ENCODE data around the gene ADGB.

ADGB gene

DNA sequence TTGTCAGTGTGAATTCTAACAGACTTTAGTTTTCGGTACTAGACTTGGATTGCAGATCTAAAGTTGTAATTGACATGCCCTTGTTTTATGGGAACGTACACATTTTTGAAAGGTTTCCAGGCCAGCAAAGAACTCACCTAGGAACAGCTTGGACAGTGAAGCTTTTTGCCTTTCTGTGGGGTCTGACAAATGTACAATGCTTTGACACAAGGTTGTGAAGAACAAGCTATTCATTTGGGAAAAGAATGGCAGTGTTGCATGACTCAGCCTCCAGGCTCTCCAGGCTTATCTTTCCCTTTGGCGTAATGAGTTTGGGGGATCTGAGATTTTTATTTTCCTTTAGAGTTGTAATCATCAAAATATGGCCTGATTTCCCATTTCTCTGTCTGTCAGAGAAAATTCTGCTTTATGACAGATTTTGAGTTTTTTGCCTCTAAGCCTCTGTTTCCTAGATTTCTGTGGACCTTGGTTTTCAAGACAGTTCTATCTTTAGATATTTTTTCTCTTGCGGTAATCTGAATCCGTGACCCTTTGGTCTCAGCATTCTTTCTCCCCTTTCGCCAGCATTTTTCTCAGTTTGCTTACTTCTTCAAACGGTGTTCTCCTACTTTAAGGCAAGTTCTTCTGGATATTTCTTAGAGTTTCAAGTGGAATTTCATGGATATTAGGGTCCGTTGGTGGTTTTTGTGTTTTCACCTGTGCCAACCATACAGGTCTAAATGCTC, 221.0 kb downstream of the ADGB start:
- H3K27me3 ChIP-seq (replicated peaks; ENCODE audit: insufficient read depth, low read length): no peaks in the 10 kb centered on the region
- no peaks in the 10 kb centered on the region for H3K36me3 ChIP-seq (replicated peaks; ENCODE audit: insufficient read depth, low read length)
- no peak overlapping the region for H3K9ac ChIP-seq (ENCODE audit: low read length)
- TF ChIP-seq, protein P1, sequence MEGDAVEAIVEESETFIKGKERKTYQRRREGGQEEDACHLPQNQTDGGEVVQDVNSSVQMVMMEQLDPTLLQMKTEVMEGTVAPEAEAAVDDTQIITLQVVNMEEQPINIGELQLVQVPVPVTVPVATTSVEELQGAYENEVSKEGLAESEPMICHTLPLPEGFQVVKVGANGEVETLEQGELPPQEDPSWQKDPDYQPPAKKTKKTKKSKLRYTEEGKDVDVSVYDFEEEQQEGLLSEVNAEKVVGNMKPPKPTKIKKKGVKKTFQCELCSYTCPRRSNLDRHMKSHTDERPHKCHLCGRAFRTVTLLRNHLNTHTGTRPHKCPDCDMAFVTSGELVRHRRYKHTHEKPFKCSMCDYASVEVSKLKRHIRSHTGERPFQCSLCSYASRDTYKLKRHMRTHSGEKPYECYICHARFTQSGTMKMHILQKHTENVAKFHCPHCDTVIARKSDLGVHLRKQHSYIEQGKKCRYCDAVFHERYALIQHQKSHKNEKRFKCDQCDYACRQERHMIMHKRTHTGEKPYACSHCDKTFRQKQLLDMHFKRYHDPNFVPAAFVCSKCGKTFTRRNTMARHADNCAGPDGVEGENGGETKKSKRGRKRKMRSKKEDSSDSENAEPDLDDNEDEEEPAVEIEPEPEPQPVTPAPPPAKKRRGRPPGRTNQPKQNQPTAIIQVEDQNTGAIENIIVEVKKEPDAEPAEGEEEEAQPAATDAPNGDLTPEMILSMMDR (IDR thresholded peaks at IDR 0.05; ENCODE audit: low read length): no peak
- TF ChIP-seq EZH2 (optimal IDR thresholded peaks at IDR 0.05; ENCODE audit: low read depth, low read length): no peak
- no peak for TF ChIP-seq EZH2phosphoT487 (IDR thresholded peaks at IDR 0.05; ENCODE audit: low read length)
- no peak overlapping the region for H2AFZ ChIP-seq (ENCODE audit: low read length)
- H3K4me3 ChIP-seq (ENCODE audit: low read length): no peak overlapping the region
- no peak for DNase-seq
- no peaks in the 10 kb centered on the region for H3K9me2 ChIP-seq (replicated peaks; ENCODE audit: insufficient read depth, low read length)
- H3K4me1 ChIP-seq (ENCODE audit: low read length): no peaks in the 10 kb centered on the region
- no peaks in the 10 kb centered on the region for H3K9me3 ChIP-seq (replicated peaks; ENCODE audit: insufficient read depth, low read length)
- no peaks in the 10 kb centered on the region for H3K79me2 ChIP-seq (ENCODE audit: low read length)
- H4K20me1 ChIP-seq (ENCODE audit: insufficient read depth, low read length): no peaks in the 10 kb centered on the region
- H3K27ac ChIP-seq (ENCODE audit: low read length): no peak overlapping the region
- H3F3A ChIP-seq (ENCODE audit: insufficient read depth, low read length): no peaks in the 10 kb centered on the region
- H3K4me2 ChIP-seq (ENCODE audit: low read depth, low read length): no peak overlapping the region

DNA sequence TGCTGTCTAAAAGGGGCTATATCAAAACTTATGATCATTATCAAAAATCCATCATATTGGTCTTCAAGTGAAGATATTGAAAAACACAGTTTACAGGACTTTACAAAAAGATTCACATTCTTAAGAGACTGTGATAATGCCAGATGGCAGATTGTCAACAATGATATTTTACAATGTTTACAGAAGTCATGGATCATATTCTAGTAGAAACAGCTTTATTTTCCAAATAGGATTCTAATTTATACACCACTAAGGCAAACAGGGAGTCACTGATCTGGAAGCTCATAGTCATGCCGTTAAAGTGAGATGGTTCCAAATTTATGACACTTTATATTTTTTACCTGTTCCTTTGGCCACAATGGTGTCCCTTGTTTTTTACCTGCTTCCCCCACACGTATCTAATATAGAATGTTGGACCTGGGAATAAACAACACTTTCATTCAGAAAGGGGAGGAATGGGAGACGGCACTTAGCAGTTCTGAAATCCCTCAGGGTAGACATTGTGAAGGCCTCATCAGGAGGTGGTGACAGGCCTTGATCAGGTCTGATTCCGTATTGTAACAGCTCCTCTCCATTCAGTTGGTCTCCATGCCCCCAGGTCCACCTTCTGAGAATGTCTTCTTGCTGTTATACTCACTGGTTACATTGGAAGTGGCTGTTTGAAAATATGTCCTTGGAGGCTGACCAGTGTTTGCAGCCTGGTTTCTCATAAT, 228.6 kb downstream of the ADGB start:
- Histone ChIP-seq H3F3A (ENCODE audit: insufficient read depth, low read length) (no peaks in the 10 kb centered on the region), H4K20me1 (ENCODE audit: insufficient read depth, low read length) (no peaks in the 10 kb centered on the region), H3K36me3 (replicated peaks; ENCODE audit: insufficient read depth, low read length) (no peaks in the 10 kb centered on the region), H2AFZ (ENCODE audit: low read length) (no peak overlapping the region), H3K4me1 (ENCODE audit: low read length) (no peaks in the 10 kb centered on the region), H3K9me2 (replicated peaks; ENCODE audit: insufficient read depth, low read length) (no peaks in the 10 kb centered on the region), H3K9me3 (replicated peaks; ENCODE audit: insufficient read depth, low read length) (no peaks in the 10 kb centered on the region), H3K79me2 (ENCODE audit: low read length) (no peaks in the 10 kb centered on the region), H3K4me3 (ENCODE audit: low read length) (no peak overlapping the region), H3K27me3 (replicated peaks; ENCODE audit: insufficient read depth, low read length) (no peaks in the 10 kb centered on the region), H3K27ac (ENCODE audit: low read length) (no peak overlapping the region), H3K9ac (ENCODE audit: low read length) (no peak overlapping the region), H3K4me2 (ENCODE audit: low read depth, low read length) (no peak overlapping the region)
- no peak for DNase-seq
- TF ChIP-seq EZH2 (optimal IDR thresholded peaks at IDR 0.05; ENCODE audit: low read depth, low read length) (no peak), EZH2phosphoT487 (IDR thresholded peaks at IDR 0.05; ENCODE audit: low read length) (no peak)
- TF ChIP-seq, protein P1 (IDR thresholded peaks at IDR 0.05; ENCODE audit: low read length): no peak

DNA sequence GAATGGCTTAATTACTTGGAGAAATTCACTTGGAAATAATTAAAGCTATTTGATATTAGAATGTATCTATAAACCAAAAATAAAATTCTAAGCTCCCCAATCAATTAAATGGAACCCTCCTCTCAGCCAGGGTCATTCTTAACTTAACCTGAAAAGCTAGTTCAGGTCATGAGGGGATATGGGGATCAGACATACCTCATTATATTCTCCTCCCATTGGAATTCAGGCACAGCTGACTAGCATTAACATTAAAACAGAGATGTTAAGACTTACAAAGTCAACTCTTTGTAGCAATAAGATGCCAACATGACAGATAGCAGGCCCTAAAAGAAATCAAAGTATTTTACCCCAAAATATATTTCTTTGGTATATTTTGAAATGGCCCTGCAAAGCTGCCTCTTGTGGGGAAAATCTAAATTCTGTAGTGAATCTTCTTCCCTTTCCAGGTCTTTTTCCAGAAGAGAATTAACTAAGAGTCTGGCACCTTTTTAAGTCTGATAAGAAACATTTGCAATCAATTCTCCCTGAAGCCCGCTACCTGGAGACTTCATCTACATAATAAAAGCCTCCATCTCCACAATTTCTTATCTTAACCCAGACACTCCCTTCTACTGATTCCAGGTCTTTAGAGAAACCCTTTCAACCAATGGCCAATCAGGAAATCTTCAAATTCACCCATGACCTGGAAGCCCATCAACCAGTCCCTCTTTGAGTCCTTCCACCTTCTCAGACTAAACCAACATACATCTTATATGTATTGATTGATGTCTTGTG, 231.2 kb downstream of the ADGB start:
- no peaks in the 10 kb centered on the region for H4K20me1 ChIP-seq (ENCODE audit: insufficient read depth, low read length)
- H3K4me3 ChIP-seq (ENCODE audit: low read length): no peak overlapping the region
- no peaks in the 10 kb centered on the region for H3K9me2 ChIP-seq (replicated peaks; ENCODE audit: insufficient read depth, low read length)
- no peak for DNase-seq
- H3K4me1 ChIP-seq (ENCODE audit: low read length): no peaks in the 10 kb centered on the region
- no peaks in the 10 kb centered on the region for H3K9me3 ChIP-seq (replicated peaks; ENCODE audit: insufficient read depth, low read length)
- TF ChIP-seq EZH2 (optimal IDR thresholded peaks at IDR 0.05; ENCODE audit: low read depth, low read length) (no peak), EZH2phosphoT487 (IDR thresholded peaks at IDR 0.05; ENCODE audit: low read length) (no peak)
- TF ChIP-seq, protein P1 (IDR thresholded peaks at IDR 0.05; ENCODE audit: low read length): no peak
- no peaks in the 10 kb centered on the region for H3F3A ChIP-seq (ENCODE audit: insufficient read depth, low read length)
- H3K36me3 ChIP-seq (replicated peaks; ENCODE audit: insufficient read depth, low read length): no peaks in the 10 kb centered on the region
- no peak overlapping the region for H3K4me2 ChIP-seq (ENCODE audit: low read depth, low read length)
- no peak overlapping the region for H3K27ac ChIP-seq (ENCODE audit: low read length)
- no peaks in the 10 kb centered on the region for H3K27me3 ChIP-seq (replicated peaks; ENCODE audit: insufficient read depth, low read length)
- H3K79me2 ChIP-seq (ENCODE audit: low read length): no peaks in the 10 kb centered on the region
- no peak overlapping the region for H3K9ac ChIP-seq (ENCODE audit: low read length)
- no peak overlapping the region for H2AFZ ChIP-seq (ENCODE audit: low read length)

Data from MM.1S (cell line).